ENCODE measurements around the gene M1AP. TPM values are rescaled to one million over a fixed set of nuclear protein-coding genes. Genes with fewer than 3 reads are reported as not detected.

The M1AP gene
- total RNA-seq, 1 experiment from 2014 or later, result 7.6 TPM

DNA sequence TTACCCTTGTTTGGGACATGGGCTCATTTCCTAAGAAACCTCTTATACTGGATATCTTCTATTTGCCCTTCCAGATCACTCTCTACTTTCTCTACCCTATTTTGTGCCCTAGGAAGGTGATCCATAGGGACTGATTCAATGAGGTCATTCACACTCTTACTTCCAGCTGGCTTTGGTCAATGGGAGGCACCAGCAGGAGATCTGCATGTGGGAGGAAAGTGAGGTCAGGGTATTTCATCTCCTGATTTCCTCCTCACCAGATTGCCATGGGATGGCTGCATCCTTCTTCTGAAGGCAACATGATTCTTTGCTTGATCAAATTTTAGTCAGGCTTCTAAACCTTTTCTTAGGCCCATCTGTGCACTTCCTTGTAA is 15.2 kb downstream of the M1AP start:
- H2AK5ac ChIP-seq (ENCODE audit: insufficient read length, low read length), result no peak overlapping the region
- H4K20me1 ChIP-seq (ENCODE audit: control insufficient read depth, insufficient read depth, insufficient read length), result no peaks in the 10 kb centered on the region
- peak overlapping the region; percentile 29 for H2BK20ac ChIP-seq (ENCODE audit: low read depth, low read length, poor library complexity, severe bottlenecking)
- no peaks in the 10 kb centered on the region for H3K9me3 Mint-ChIP-seq
- H2BK120ac ChIP-seq (ENCODE audit: low read depth, low read length, poor library complexity, severe bottlenecking), result no peak overlapping the region
- H3K27me3 Mint-ChIP-seq (ENCODE audit: low read depth), result no peaks in the 10 kb centered on the region
- DNase-seq, result no peak
- no peaks in the 10 kb centered on the region for H3K9me3 ChIP-seq (ENCODE audit: control insufficient read depth, low read depth, low read length)
- H3K4ac ChIP-seq (ENCODE audit: low read depth, low read length), result no peak overlapping the region
- H3K4me1 ChIP-seq (ENCODE audit: insufficient read depth, low read length), result peaks cover 10% of the 10 kb centered on the region
- H3K14ac ChIP-seq (ENCODE audit: insufficient read depth, low read length), result no peak overlapping the region
- H3K27ac Mint-ChIP-seq, result no peak overlapping the region
- no peak overlapping the region for H2BK12ac ChIP-seq (ENCODE audit: insufficient read length, low read depth, low read length)
- no peaks in the 10 kb centered on the region for H3K79me2 ChIP-seq (ENCODE audit: insufficient read depth, low read length)
- H3K4me2 ChIP-seq (ENCODE audit: insufficient read depth, insufficient read length, low read length), result no peak overlapping the region
- H4K91ac ChIP-seq (ENCODE audit: insufficient read length, low read depth, low read length), result no peak overlapping the region
- no peak overlapping the region for H4K8ac ChIP-seq (replicated peaks; ENCODE audit: insufficient read length, low read depth, low read length)
- no peak overlapping the region for H2AFZ ChIP-seq (ENCODE audit: low read length)
- no peak overlapping the region for H2BK15ac ChIP-seq (ENCODE audit: low read depth, low read length)
- no peaks in the 10 kb centered on the region for H3K27me3 ChIP-seq (ENCODE audit: insufficient read depth, low read length)
- peaks cover 0 to 2% (median 0%) of the 10 kb centered on the region in 3 experiments; a peak in 1 of 7 replicates for H3K36me3 Mint-ChIP-seq (ENCODE audit: insufficient read depth in 1 of 3, low read depth in 3 of 3)
- H3K27ac ChIP-seq (ENCODE audit: insufficient read length, low read depth, low read length), result no peak overlapping the region
- no peak overlapping the region for H3T11ph ChIP-seq (ENCODE audit: low read length)
- no peak overlapping the region for H3K56ac ChIP-seq (ENCODE audit: insufficient read length, low read depth, low read length)
- H3K79me1 ChIP-seq (ENCODE audit: insufficient read depth, low read depth, low read length, poor library complexity, severe bottlenecking), result no peaks in the 10 kb centered on the region
- H3K23ac ChIP-seq (ENCODE audit: insufficient read length, low read depth, low read length), result no peak overlapping the region
- H4K5ac ChIP-seq (ENCODE audit: insufficient read length, low read depth, low read length), result no peak overlapping the region
- H3K23me2 ChIP-seq (ENCODE audit: insufficient read length, low read depth, low read length, poor library complexity, severe bottlenecking), result no peaks in the 10 kb centered on the region
- peak overlapping the region; percentile 53 for H3K18ac ChIP-seq (ENCODE audit: insufficient read length, low read depth, low read length)
- no peak overlapping the region for H3K4me3 Mint-ChIP-seq
- peaks cover 16 to 17% of the 10 kb centered on the region in 2 experiments for H3K4me1 Mint-ChIP-seq
- H3K9ac ChIP-seq (ENCODE audit: extremely low read depth, insufficient read length, low read length), result no peak overlapping the region
- TF ChIP-seq, protein P1, sequence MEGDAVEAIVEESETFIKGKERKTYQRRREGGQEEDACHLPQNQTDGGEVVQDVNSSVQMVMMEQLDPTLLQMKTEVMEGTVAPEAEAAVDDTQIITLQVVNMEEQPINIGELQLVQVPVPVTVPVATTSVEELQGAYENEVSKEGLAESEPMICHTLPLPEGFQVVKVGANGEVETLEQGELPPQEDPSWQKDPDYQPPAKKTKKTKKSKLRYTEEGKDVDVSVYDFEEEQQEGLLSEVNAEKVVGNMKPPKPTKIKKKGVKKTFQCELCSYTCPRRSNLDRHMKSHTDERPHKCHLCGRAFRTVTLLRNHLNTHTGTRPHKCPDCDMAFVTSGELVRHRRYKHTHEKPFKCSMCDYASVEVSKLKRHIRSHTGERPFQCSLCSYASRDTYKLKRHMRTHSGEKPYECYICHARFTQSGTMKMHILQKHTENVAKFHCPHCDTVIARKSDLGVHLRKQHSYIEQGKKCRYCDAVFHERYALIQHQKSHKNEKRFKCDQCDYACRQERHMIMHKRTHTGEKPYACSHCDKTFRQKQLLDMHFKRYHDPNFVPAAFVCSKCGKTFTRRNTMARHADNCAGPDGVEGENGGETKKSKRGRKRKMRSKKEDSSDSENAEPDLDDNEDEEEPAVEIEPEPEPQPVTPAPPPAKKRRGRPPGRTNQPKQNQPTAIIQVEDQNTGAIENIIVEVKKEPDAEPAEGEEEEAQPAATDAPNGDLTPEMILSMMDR (conservative IDR thresholded peaks at IDR 0.05), result no peak
- no peak overlapping the region for H2BK5ac ChIP-seq (ENCODE audit: insufficient read length, low read length)
